Lower leg skin (tissue), 4 donors: ENCODE measurements around the gene BEST3. TPM values are rescaled to one million over a fixed set of nuclear protein-coding genes. Genes with fewer than 3 reads are reported as not detected.
"Not testable (repeated sequence)": the region's sequence is repeated elsewhere in the genome, so short reads cannot be mapped to it uniquely, and the experiment has no call there.

Source experiments
- DNase-seq, 2 donors: peaks; one replicate each; pipeline ENCODE4 v3.0.0-alpha.2; 2019; ENCODE audit warnings: low spot score in 2 of 2
- H3K4me3 ChIP-seq: fragments of 200-600 bp; sonication (generic); 2 replicates; pipeline ENCODE4 v1.5.1; 2017; ENCODE audit warnings: mild to moderate bottlenecking, low read depth; ENCODE audit not compliant: poor library complexity, severe bottlenecking
- POLR2A ChIP-seq, 2 donors: fragments of 450-650 bp; IDR thresholded peaks; one replicate each; pipeline ENCODE4 v1.6.1; 2016 to 2017; ENCODE audit warnings: antibody characterized with exemption in 2 of 2, mild to moderate bottlenecking in 1 of 2, moderate library complexity in 1 of 2
- WGBS, 2 donors: methylation state at CpG; one replicate each; pipeline ENCODE4 v1.1.5; 2018; 5-methylcytosine and 5-hydroxymethylcytosine counted together
- intact Hi-C: fragments of 100-400 bp; cut with DNase I; formaldehyde crosslinking; loops from one replicate; pipeline ENCODE4 v1.15.0; 2023; ENCODE audit warnings: low total_unique reads
- total RNA-seq, 4 donors: library from RNA; depleted of rRNA; stranded (reverse); fragments of >200 nt; gene quantifications; one replicate each; pipeline ENCODE4 v1.1.0, GENCODE V29; 2016
- TF ChIP-seq, protein P1 (sequence below), 3 donors: fragments of 450-650 bp; IDR thresholded peaks; one replicate each; pipeline ENCODE4 v1.5.1; 2016; ENCODE audit warnings: antibody characterized with exemption in 3 of 3, mild to moderate bottlenecking in 3 of 3, moderate library complexity in 2 of 3

The BEST3 gene
- total RNA-seq, 4 donors from 2014 or later, result 0.13 to 0.49 TPM; not detected in 2

DNA sequence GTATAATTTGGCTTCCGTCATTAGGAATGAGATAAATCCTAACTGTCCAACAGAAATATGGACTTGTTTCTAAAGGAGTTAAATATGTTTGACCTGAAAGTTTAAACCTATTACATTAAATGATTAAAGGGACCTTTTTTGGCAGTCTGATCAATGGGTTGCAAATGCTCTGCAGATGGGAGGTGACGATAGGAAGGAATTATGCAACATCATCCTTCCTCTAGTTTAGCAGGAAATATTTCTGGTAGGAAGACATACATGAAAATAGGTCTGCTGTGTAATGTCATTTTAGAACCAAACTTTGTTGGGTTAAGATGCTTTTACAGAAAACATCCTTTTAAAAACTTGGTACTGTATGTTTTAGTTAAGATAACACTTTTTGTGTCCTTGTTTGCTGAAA lies 91.0 kb downstream of the BEST3 start:
- intact Hi-C loops, result no loop called here
- 56 to 57% methylated on average over 2 of the region's 2 CpGs for WGBS, 2 donors
- DNase-seq, result no peak
- no peak for TF ChIP-seq POLR2A (IDR thresholded peaks at IDR 0.05)
- TF ChIP-seq, protein P1, sequence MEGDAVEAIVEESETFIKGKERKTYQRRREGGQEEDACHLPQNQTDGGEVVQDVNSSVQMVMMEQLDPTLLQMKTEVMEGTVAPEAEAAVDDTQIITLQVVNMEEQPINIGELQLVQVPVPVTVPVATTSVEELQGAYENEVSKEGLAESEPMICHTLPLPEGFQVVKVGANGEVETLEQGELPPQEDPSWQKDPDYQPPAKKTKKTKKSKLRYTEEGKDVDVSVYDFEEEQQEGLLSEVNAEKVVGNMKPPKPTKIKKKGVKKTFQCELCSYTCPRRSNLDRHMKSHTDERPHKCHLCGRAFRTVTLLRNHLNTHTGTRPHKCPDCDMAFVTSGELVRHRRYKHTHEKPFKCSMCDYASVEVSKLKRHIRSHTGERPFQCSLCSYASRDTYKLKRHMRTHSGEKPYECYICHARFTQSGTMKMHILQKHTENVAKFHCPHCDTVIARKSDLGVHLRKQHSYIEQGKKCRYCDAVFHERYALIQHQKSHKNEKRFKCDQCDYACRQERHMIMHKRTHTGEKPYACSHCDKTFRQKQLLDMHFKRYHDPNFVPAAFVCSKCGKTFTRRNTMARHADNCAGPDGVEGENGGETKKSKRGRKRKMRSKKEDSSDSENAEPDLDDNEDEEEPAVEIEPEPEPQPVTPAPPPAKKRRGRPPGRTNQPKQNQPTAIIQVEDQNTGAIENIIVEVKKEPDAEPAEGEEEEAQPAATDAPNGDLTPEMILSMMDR (IDR thresholded peaks at IDR 0.05), result no peak
- H3K4me3 ChIP-seq, result no peak overlapping the region

GRCh38 chr12:69604275-69604674 lies 94.8 kb downstream of the BEST3 start:
- DNase-seq, intact Hi-C loops, H3K4me3 ChIP-seq: not testable (repeated sequence)
- WGBS, 2 donors, result 88 to 89% methylated on average over 2 to 3 of the region's 3 CpGs

Other genes with a start within 250 kb of the BEST3 start
- gene FRS2, start 228.9 kb downstream of the BEST3 start, total RNA-seq, result 10 to 100 TPM; 33.7 to 64.7 (median 43.5) TPM
- gene CCT2, start 113.8 kb downstream of the BEST3 start, total RNA-seq, result 10 to 100 TPM; 49.4 to 86.4 (median 61.1) TPM
- gene LRRC10, start 88.4 kb downstream of the BEST3 start, total RNA-seq, result not detected
- 10 to 100 TPM; 11.3 to 30.0 (median 21.4) TPM for gene RAB3IP, start 39.6 kb upstream of the BEST3 start, total RNA-seq
- 1 to 10 TPM in 3 of 4 donors, under 1 TPM in 1; 0.27 to 3.3 (median 1.5) TPM for gene MYRFL, start 125.9 kb upstream of the BEST3 start, total RNA-seq